ENCODE results near the gene WDR11. TPM values are rescaled to one million over a fixed set of nuclear protein-coding genes. Genes with fewer than 3 reads are reported as not detected.

Gene WDR11
- total and polyA plus RNA-seq, 8 donors, result 47.8 to 89.7 (median 79.9) TPM

GRCh38 chr10:120823266-120823665, 27.9 kb upstream of the WDR11 start:
- intact Hi-C loops (cut with DNase I), result no loop called here

GRCh38 chr10:120824881-120825309, 26.3 kb upstream of the WDR11 start:
- DNase-seq (peak in 2 of 4 donors; percentile 28 to 36), ATAC-seq (peak; percentile 82)
- peaks cover 0 to 4% of the 10 kb centered on the region in 2 donors for H3K4me1 ChIP-seq
- intact Hi-C loops (cut with DNase I), result no loop called here
- H3K27ac ChIP-seq, result no peak overlapping the region
- no peaks in the 10 kb centered on the region for H3K9me3 ChIP-seq
- H3K4me3 ChIP-seq, result no peak overlapping the region
- no peaks in the 10 kb centered on the region for H3K36me3 ChIP-seq
- H3K27me3 ChIP-seq, result no peaks in the 10 kb centered on the region
- peak; percentile 37 to 45 for TF ChIP-seq CTCF (IDR thresholded peaks at IDR 0.05)

More at GRCh38 chr10:120823266-120823665, 27.9 kb upstream of the WDR11 start:
- no peak overlapping the region for H3K4me3 ChIP-seq
- TF ChIP-seq CTCF (IDR thresholded peaks at IDR 0.05), result no peak
- ATAC-seq (no peak), DNase-seq (no peak)
- no peaks in the 10 kb centered on the region for H3K9me3 ChIP-seq
- H3K27ac ChIP-seq, result no peak overlapping the region
- no peaks in the 10 kb centered on the region for H3K36me3 ChIP-seq
- H3K27me3 ChIP-seq, result no peaks in the 10 kb centered on the region
- H3K4me1 ChIP-seq, result peaks cover 0 to 4% of the 10 kb centered on the region in 2 donors

- H3K27me3 ChIP-seq, result no peaks in the 10 kb centered on the region
- ATAC-seq (peak; percentile 43), DNase-seq (no peak)
- intact Hi-C loops (cut with DNase I), result no loop called here
- no peaks in the 10 kb centered on the region for H3K36me3 ChIP-seq
- peaks cover 0 to 4% of the 10 kb centered on the region in 2 donors for H3K4me1 ChIP-seq
- no peak for TF ChIP-seq CTCF (IDR thresholded peaks at IDR 0.05)
- H3K4me3 ChIP-seq, result no peak overlapping the region
- H3K27ac ChIP-seq, result no peak overlapping the region
- H3K9me3 ChIP-seq, result no peaks in the 10 kb centered on the region
Measured at GRCh38 chr10:120825878-120826769, 25.0 kb upstream of the WDR11 start.

GRCh38 chr10:120827251-120827875, 23.8 kb upstream of the WDR11 start:
- no peak for ATAC-seq
- peaks cover 0 to 4% of the 10 kb centered on the region in 2 donors for H3K4me1 ChIP-seq
- no peaks in the 10 kb centered on the region for H3K36me3 ChIP-seq
- H3K4me3 ChIP-seq, result no peak overlapping the region
- intact Hi-C loops (cut with DNase I), result no loop called here
- no peak for TF ChIP-seq CTCF (IDR thresholded peaks at IDR 0.05)
- H3K9me3 ChIP-seq, result no peaks in the 10 kb centered on the region
- H3K27me3 ChIP-seq, result no peaks in the 10 kb centered on the region
- no peak for DNase-seq
- H3K27ac ChIP-seq, result no peak overlapping the region

- Histone ChIP-seq H3K4me3 (no peak overlapping the region), H3K9me3 (no peaks in the 10 kb centered on the region), H3K4me1 (peaks cover 0 to 4% of the 10 kb centered on the region in 2 donors), H3K36me3 (no peaks in the 10 kb centered on the region), H3K27me3 (no peaks in the 10 kb centered on the region), H3K27ac (no peak overlapping the region)
- no peak for TF ChIP-seq CTCF (IDR thresholded peaks at IDR 0.05)
- DNase-seq, result no peak
- ATAC-seq, result no peak
- intact Hi-C loops (cut with DNase I), result no loop called here
Measured at GRCh38 chr10:120828763-120829319, 22.3 kb upstream of the WDR11 start.

All from left lung (tissue), 10 donors.